Stimulated activated naive CD4-positive, alpha-beta T cell treated with Interleukin-2 at 50 U/mL for 16 hours (primary cell): ENCODE results near the gene CTRB2.
"Not testable (repeated sequence)": the region's sequence is repeated elsewhere in the genome, so short reads cannot be mapped to it uniquely, and the experiment has no call there.

ENCODE experiments used
- DNase-seq: peaks from one replicate; lab custom pipeline; 2025; lab: John Stamatoyannopoulos, UW

Gene CTRB2

DNA sequence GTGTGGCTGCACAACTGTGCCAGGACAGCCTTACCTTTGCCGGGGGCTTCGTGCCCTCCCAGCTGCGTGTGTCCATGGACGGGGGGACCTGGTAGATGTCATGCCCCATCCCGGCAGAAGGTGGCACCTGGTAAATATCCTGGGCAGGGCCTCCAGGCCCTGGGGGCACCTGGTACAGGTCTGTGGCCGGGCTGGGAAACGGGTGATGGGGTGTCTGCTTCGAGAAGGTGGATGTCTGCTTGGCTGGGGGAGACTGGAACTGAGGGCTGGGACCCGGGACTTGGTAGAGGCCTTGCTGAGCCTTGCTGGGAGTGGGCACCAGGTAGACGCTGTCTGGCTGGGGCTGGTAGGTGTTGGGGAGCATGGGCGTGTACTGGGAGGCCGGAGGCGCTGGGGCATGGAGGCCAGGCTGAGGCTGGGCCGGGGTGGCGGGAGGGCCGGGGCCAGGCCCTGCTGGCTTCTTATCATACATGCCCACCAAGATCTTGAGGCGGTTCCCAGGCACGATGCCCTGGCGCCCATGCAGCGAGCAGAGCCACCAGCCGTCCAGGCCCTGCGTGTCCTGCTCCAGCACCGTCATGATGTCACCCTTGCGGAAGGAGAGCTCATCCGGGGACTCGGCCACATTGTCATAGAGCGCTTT, 35.6 kb upstream of the CTRB2 start:
- DNase-seq = not testable (repeated sequence)

DNA sequence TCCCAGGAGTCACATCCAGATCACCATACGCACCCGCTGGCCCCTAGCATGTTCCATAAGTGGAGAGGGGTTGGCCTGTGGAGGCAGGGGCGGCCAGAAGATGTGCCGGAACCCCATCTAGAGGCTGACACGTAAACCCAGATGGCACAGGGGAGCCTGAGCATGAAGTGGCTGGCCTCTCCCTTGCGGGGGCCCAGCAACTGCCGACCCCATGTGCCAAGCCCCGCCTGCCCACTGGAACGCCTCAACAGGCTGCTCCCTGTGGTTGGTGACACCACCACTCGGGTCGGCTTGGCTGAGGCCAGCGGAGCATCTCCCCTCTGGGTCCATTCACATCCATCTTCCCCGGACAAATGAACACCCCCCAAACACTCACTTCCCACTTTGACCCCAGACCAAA, 35.0 kb upstream of the CTRB2 start:
- DNase-seq = no peak

DNA sequence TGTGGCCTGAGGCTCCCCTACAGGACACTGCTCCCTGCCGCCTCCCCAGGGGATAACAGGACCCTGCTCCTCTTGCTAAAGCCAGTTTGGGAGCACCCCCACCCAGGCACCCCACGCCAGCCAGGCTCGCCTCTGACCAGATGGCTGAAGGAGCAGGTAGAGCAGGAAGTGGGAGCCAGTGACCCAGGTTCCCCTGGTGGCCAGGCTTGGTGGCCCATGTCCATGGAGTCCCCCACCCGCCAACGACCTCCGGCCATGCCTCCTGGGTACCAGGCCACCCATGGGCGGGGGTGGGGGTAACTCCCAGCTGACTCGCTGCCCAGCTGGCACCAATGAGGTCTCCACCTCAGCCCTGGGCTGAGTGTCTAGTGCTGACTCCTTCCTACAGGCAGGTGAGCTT, 34.5 kb upstream of the CTRB2 start:
- DNase-seq = no peak

DNA sequence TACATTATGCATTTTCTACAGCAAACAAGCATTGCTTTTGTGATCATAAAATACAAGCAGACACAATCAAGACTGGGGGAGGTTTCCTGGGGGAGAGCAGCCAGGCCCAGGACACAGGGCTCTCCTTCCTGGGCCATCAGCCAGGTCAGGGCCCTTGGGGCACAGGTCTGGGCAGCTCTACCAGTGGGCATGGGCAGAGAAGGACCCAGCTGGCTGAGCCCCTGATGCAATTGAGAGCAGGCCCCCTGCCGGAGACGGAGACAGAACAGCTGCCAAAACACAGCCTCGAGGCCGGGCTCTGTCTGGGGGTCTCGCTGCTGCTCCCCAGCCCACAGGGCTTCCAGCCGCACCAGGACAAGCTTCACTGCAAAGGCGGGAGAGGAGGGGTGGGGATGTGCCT, 33.7 kb upstream of the CTRB2 start:
- not testable (repeated sequence) for DNase-seq

DNA sequence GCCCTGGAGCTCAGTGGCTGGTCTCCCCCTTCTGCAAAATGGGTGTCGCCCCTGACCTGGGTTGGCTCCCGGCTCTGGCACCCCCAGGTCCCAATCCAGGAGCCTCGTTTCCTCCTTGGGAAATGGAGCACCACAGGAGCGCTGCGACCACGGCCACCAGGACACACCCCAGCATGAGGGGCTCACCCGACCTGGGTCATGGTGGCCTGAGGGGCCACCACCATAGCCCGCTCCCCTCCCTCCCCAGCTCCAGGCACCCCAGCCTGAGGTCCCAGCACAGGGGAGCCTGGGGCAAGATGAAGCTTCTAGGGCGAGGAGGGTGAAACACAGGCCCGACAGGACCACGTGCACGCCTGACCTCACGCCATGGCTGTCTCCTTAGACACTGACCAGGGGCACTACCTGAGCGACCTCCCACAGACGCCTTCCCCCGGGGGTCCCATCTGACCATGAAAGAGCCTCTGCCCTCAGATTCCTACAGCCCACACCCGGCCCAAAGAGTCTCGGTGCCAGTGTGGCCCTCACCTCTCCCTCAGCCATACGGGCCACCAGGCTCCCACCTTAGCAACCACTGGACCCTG, 32.7 kb upstream of the CTRB2 start:
- no peak for DNase-seq

DNA sequence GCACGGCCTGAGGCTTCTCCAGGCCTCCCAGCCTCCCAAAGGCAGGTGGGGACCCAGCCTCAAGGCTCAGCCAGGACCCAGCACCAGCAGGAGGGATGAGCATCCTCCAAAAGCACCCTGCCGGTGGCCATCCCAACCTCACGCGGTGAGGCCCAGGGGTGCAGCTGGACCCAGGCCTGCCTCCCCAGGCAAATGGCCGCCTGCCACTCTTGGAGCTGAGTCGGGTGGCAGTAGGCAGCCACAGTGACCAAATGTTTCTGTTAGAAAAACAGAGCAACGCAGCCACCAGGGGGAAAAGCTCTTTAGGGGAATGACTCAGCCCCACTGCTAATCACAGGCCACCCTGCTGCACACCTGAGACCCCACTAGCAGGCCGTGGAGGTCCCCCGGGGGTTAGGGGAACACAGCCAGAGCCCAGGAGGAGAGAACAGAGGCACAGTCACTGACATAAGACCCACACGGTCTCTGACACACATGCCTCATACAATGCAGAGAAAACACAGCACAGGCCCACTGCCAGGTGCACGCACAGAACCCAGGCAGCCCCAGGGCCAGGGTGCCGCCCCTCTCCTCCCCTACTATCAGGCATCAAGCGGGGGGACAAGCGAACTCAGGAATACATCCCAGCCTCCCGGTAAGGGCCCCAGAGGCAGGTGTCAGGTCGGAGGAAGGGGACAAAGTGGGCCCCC, 32.0 kb upstream of the CTRB2 start:
- no peak for DNase-seq

DNA sequence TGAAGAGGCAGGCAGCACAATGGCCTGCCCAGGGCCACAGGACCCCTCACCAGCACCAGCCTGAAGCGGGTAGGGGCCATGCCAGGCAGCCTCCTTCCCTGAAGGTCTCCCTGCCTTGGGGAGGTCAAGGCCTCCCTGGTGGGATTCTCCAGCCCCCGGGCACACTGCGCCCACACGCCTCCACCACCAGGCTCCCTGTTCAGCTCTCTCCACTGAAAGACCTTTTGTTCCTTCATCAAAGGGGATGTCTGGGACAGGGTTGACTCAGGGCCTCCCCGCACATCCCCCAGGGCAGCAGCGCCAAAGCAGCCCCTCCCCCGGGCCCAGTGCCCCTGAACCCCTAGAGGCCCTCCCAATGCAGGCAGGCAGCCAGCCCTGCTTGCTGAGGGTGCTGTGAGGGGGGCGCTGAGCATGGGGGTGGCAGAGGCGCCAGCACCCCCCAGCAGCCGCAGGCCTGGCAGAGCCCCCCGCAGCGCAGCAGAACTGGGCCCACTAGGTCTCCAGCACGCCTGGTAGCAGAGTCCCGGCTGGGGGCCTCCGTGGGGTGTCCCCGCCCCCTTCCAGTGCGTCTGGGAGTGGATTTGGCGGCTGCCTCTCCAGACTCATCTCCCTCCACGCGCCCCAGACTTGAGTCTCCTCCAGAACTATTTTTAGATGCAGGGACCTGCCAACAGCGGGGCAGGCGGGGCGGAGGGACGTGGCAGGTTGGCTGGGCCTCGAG, 31.3 kb upstream of the CTRB2 start:
- no peak for DNase-seq

DNA sequence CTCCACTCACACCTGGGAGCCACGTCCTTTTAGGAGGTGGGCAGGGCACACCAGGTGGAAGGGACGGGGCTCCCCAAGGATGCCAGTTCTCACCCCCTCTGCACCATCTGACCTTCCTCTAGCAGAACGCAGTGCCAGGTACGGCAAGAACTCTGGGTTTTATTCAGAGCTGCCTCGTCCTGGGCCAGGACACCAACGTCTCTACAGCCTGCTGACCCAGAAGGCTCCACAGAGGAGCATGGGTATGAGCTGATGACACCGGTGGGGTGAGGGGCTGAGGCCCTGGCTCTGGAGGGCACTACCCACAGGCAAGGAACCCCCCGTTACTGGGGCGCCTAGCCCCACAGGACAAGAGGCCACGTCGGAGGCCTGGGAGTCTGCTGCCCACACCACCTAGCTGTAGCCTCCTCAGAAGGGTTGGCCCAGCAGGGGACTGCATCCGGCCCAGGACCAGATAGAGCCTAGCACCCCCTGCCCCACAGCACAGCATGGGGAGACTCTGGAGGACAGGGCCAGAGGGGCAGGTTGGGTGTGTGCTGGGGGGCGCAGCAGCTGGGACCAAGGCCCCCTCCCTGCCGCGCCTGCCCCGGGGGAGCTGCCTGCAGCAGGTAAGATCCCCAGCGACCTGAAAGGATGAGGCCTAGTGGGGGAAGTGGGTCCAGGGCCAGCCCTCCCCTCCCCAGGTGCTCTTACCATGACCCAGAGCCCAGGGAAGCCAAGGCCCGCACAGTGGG, 30.6 kb upstream of the CTRB2 start:
- DNase-seq = no peak

DNA sequence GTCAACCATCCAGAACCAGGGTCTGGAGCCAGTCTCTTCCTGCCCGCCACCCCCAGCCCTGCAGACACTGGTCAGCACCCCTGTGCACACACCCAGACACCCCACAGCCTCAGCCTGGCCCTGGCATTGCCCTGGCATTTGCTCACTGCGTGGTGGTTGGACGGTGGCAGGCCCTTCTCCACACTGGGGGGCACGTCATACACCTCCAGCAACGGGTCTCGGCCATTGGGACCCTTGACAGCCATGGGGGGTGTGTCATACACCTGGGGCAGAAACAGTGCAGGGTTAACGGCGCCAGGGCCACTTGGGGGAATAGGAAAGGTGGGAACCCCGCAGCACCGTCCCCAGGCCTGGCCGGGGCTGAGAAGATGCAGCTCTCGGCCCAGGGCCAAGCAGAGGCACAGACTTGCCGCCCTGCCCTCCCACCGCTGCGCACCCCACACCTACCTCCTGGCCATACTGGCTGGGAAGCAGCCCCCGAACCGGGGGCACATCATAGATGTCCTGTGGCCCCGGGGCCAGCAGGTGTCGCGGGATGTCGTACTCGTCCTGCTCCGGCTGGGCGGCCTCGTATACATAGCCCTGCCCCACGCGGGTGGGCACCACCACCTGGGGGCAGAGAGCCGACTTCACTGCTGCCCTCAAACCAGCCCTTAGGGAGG, 29.9 kb upstream of the CTRB2 start:
- DNase-seq = no peak

DNA sequence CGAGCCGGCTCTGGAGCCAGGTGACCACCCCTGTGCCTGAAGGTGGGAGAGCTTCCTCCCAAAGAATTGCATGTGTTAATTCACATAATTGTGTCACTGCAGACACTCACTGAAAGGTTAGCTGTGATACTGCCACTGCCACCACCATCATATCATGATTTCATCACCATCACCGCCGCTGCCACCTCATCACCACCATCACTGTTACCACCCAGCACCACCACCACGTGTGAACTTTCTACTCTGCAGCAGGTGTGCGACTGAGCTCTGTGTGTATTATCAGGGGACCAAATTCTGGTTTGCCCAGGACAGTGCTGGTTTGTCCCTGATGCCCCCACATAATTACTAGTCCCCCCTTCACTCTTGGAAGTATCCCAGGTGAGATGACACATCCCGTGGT, 29.3 kb upstream of the CTRB2 start:
- DNase-seq = no peak

DNA sequence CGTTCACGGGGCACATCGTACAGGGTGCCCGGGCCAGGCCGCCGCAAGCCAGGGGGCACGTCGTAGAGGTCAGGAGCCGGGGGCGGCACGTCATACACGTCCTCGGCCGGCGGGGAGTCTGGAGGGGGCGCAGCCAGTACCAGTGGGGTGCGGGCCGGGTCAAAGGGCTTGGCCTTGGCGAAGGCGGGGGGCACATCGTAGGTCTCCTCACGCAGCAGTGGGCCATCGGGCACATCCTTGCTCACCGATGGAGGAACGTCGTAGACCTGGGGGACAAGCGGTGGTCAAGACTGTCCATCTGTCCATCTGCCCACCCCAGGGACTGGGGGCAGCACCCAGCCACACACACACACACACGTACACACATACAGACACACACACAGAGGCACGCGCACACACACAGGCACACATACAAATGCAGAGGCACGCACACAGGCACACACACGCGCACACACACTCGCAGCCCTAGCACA, 28.8 kb upstream of the CTRB2 start:
- no peak for DNase-seq

DNA sequence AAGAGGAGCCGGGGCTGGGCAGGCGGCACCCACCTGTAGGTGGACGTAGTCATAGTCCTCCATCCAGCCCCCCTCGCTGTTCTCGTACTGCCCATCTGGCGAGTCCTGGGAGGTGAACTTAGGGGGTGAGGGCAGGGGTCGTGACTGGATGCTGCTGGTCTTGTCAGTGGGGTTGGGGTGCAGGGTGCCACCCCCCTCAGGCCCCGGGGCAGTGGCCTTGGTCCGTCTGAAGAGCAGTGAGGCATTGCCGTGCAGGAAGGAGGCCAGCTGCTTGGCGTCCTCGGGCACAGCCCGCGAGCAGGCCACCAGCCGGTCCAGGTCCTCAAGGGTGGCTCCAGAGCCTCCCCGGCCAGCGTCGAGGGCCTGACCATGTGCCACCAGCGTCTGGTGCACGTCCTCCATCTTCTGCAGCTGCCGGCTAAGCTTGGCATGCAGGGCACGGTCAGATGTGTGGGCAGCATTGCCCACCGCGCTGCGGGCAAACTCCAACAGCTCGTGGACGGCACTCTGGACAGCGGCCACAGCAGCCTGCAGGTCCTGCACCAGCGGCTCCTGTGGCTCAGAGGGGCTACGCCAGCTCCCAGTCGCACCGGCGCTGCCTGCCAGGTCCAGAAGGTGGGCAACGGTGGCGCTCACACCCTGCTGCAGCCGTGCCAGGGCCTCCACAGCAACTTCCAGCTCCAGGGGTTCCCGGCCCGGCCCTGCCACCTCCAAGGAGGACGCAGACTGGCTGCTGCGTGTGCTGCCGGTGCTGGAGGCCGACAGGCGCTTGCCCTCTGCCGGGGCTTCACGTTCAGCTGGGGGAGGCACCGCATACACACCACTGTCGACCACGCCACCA, 28.1 kb upstream of the CTRB2 start:
- no peak for DNase-seq

DNA sequence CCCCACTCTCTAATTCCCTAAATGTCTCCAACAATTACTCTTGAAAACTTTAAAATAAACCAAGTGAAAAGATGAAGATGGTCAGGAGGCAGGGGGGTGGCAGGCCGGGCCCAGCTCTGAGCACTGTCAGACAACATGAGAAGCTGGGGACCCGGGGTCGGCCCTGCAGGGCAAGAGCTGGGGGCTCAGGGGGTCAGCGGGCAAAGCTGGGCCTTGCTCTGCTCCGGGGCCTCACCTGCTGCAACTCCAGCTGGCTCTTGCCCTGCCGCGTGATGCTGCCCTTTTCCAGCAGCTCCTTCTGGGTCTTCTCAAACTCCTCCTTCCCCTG, 26.6 kb upstream of the CTRB2 start:
- DNase-seq = no peak

DNA sequence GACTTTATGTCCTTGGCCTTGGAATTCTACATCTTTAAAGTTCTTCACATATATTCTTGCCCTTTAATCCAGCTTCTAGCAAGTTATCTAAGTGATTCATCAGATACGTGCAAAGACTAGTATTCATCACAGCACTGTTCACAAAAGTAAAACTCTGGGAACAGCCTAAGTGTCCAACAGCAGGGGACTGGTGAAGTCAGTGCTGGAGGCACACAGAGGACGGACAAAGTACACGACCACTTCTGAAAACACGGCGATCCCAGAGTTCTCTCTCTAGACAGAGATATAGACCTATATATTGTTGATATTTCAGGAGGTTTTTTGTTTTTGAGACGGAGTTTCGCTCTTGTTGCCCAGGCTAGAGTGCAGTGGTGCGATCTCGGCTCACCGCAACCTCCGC, 24.6 kb upstream of the CTRB2 start:
- DNase-seq = no peak

DNA sequence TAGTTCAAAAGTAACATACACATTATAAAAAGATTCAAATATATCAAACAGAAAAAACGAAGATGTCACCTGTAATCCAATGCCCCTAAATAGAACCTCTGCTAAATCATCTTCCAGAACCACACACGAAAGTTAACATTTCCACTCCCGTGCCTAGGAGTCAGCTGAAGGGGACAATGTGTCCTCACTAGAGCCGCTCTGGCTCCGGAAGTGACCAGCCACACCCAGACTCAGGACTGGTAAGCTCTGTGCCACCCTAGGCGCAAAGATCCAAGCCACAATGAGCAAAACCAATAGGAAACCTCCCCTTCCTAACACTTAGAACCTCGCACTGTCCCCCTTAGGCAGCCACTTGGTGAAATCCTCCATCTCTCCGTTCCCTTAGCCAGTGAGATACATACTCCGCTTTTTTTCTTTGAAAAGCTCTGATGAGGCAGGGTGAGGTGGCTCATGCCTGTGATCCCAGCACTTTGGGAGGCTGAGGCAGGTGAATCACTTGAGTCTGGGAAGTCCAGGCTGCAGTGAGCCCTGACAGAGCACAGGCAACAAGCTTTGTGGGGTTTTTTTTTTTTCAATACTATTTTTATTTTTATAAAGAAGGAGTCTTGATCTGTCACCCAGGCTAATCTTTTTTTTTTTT, 23.6 kb upstream of the CTRB2 start:
- no peak for DNase-seq

DNA sequence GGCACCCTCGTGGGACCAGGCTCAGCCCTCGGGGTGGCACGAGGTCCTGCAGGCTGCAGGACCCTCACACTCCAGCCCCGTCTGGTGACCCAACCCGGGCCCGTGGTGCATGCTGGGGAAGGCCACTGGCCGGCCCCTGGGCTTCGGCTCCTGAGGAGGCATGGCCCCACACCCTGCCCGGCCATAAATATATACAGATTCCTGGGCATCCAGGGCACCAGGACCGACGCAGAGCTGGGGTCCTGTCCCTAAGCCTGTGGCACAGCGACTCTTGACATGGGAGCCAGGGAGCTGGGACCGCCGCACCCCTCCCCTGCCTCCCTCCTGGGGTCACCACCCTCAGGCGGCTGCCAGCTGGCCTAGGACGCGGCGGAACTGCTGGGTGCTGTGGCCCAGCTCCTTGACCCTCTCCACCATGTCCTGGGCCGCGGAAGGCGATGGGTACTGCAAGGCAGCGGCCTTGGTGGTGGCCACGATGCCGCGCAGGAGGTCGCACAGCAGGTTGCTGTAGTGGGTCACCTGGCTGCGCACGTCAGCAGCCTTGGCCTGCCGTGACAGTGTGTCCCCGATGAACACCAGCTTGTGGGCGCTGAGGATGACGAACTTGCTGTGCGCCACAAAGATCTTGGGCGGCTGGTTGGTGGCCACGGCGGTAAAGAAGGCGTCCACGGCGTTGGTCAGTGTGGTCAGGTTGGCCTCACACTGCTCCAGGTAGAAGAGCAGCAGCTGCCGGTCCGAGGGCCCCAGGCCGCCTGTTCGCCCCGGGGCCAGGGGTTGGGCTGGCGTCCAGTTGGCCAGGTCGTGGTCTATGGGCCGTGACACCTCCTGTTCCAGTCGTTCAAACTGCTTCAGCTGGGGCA, 22.4 kb upstream of the CTRB2 start:
- no peak for DNase-seq

DNA sequence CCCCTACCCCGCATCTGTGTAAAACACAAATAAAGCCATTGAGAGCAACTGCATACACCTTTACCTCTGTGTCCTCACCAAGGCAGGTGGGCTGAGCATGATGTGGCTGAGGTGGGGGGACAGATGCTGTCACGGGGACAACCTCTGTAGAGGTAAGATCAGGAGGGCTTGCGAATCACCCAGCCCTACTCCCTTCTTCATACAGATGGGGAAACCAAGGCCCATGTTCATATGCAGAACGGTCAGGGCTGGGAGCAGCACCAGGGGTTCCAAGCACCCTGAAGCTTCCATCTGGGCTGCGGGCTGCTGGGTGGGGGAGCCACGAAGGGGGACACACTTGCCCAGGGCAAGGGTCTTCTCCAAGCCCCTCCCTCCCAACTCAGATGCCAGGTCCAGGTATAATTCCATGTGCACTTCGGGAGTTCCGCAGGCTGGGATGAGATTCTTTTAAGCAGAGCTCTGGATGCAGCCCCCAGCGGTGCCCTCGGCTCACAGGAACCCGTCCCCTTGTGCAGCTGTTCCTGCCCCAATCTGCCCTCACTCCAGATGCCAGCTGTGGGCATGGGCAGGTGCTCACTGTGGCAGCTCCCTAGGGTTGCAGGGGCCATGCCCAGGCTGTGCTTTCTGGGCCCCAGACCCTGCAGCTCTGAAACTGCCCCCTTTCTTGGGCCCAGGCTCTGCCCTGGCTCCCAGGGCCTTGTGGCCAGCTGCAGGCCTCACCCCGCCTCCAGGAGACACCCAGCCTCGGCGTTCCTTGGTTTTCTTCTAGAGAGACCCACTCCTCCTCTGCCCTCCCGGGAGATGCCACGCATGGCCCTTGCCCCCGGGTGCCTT, 21.4 kb upstream of the CTRB2 start:
- no peak for DNase-seq

DNA sequence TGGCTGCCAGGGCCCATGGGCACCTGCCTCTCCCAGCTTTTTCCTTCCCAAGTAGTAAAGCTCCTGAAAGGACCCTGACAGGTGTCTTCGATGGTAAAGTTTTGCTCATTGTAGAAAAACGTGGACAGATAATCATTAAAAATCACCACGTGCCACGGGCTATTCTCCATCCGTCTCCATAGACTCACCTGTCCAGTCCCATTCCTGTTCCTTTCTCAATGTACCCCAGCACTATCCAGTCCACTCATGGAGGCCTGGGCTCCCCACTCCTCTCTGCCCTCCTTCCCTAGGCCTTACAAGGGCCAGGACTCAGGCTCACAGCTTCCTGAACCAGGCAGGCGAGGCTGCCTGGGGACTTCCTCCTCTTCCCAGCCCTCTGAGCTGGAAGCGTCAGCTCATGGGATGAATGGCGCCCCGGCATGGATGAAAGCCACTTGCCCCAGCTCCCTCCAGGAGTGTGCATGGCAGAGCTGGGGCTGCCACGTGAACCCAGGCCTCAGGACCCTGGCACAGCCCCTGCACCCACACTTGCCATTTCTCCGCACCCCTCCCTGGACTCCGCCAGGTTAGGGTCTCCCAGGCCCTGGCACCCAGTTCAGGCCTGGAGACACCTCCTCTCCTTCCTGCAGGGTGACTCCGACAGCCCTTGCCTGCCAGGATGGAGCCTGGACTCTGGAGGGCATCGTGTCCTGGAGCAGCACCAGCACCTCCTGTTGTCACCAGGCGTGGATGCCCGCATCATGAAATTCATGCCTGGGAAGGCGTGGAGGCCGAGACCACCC, 20.6 kb upstream of the CTRB2 start:
- no peak for DNase-seq
